ENCODE results near the gene GNAL. TPM values are rescaled to one million over a fixed set of nuclear protein-coding genes. Genes with fewer than 3 reads are reported as not detected.

Gene GNAL
- total RNA-seq, 1 experiment from 2014 or later = 0.44 TPM

DNA sequence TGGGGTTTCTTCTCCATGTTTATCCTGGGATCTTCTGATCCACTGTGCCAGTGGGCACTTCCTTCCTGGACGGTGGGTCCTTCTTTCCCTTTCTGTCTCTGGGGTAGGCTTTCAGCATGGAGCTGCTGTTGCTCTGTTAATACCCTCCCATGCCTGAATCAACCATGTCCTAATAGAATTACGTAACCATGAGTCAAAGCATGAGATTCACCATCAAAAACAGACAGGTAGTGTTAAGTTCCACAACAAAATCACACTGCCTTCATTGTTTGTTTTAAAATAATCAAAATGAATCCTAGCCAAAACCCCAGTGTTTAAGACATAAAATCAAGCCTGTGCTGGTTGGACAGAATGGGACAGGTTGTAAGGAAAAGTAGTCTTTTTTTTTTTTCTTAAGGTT, 37.5 kb downstream of the GNAL start:
- DNase-seq (ENCODE audit: low read depth, low spot score) (no peak), ATAC-seq (no peak)
- TF ChIP-seq SIN3A (IDR thresholded peaks at IDR 0.05; ENCODE audit: borderline replicate concordance, insufficient read depth, low read depth, low read length) = no peak
- no peak for TF ChIP-seq POLR2AphosphoS5 (IDR thresholded peaks at IDR 0.05; ENCODE audit: low read depth, low read length)
- TF ChIP-seq TCF7L2 (IDR thresholded peaks at IDR 0.05; ENCODE audit: low read depth, low read length) = no peak
- TF ChIP-seq, protein P1, sequence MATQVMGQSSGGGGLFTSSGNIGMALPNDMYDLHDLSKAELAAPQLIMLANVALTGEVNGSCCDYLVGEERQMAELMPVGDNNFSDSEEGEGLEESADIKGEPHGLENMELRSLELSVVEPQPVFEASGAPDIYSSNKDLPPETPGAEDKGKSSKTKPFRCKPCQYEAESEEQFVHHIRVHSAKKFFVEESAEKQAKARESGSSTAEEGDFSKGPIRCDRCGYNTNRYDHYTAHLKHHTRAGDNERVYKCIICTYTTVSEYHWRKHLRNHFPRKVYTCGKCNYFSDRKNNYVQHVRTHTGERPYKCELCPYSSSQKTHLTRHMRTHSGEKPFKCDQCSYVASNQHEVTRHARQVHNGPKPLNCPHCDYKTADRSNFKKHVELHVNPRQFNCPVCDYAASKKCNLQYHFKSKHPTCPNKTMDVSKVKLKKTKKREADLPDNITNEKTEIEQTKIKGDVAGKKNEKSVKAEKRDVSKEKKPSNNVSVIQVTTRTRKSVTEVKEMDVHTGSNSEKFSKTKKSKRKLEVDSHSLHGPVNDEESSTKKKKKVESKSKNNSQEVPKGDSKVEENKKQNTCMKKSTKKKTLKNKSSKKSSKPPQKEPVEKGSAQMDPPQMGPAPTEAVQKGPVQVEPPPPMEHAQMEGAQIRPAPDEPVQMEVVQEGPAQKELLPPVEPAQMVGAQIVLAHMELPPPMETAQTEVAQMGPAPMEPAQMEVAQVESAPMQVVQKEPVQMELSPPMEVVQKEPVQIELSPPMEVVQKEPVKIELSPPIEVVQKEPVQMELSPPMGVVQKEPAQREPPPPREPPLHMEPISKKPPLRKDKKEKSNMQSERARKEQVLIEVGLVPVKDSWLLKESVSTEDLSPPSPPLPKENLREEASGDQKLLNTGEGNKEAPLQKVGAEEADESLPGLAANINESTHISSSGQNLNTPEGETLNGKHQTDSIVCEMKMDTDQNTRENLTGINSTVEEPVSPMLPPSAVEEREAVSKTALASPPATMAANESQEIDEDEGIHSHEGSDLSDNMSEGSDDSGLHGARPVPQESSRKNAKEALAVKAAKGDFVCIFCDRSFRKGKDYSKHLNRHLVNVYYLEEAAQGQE (IDR thresholded peaks at IDR 0.05; ENCODE audit: insufficient read depth in 1 of 2, low read depth in 2 of 2, low read length in 1 of 2) = no peak
- TF ChIP-seq, protein P2, sequence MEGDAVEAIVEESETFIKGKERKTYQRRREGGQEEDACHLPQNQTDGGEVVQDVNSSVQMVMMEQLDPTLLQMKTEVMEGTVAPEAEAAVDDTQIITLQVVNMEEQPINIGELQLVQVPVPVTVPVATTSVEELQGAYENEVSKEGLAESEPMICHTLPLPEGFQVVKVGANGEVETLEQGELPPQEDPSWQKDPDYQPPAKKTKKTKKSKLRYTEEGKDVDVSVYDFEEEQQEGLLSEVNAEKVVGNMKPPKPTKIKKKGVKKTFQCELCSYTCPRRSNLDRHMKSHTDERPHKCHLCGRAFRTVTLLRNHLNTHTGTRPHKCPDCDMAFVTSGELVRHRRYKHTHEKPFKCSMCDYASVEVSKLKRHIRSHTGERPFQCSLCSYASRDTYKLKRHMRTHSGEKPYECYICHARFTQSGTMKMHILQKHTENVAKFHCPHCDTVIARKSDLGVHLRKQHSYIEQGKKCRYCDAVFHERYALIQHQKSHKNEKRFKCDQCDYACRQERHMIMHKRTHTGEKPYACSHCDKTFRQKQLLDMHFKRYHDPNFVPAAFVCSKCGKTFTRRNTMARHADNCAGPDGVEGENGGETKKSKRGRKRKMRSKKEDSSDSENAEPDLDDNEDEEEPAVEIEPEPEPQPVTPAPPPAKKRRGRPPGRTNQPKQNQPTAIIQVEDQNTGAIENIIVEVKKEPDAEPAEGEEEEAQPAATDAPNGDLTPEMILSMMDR (IDR thresholded peaks at IDR 0.05) = no peak
- H3K27me3 ChIP-seq (ENCODE audit: control insufficient read depth, insufficient read depth, low read length) = peaks cover 5% of the 10 kb centered on the region
- no peaks in the 10 kb centered on the region for H3K9me3 ChIP-seq (ENCODE audit: control insufficient read depth, insufficient read depth, low read depth, low read length)
- H3K4me1 ChIP-seq (ENCODE audit: control insufficient read depth, insufficient read depth, low read length) = no peaks in the 10 kb centered on the region
- no TSS peak for BruUV-seq (replicated peaks)
- H3K36me3 ChIP-seq (ENCODE audit: control insufficient read depth, insufficient read depth, low read length) = no peaks in the 10 kb centered on the region
- H3K27ac ChIP-seq (ENCODE audit: low read length) = no peak overlapping the region
- POLR2A ChIA-PET = no interaction called here
- no peak overlapping the region for H3K4me3 ChIP-seq (ENCODE audit: low read depth in 2 of 2, low read length in 2 of 2)
- CTCF ChIA-PET = interaction anchor here (0.6 kb wide), 2 partner anchors 71 to 144 kb away, joined by 4 to 6 read pairs; no protein-coding TSS in a partner anchor
- in situ Hi-C loops (cut with HindIII; ENCODE audit: low pct_unique_long_range_greater_than_20kb, low sequenced_read_pairs) = no loop called here
- intact Hi-C loops (cut with micrococcal nuclease; ENCODE audit: unreplicated experiment) = loop anchor here (5.0 kb wide), 1 partner anchor 69 kb away; no protein-coding TSS in a partner anchor

DNA sequence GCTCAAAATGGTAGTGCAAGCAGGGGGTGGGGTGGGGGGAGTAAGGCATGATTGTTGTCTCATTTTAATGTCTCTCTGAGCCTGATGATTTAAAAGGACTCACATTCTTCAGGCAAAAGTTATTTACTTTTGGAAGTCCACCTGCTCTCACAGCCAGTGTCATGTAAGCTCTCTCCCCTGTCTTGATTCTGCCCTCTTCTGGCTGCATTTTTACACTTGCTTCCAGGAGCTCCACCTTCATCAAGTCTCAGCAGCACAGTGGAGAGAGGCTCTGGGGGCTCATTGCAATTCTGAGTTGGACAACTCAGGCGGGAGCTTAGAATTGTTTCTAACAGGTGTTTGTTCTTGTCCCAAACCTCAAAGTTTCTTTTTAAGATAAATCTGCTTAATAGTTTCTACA, 39.2 kb downstream of the GNAL start:
- Histone ChIP-seq H3K9me3 (ENCODE audit: control insufficient read depth, insufficient read depth, low read depth, low read length) (no peaks in the 10 kb centered on the region), H3K4me1 (ENCODE audit: control insufficient read depth, insufficient read depth, low read length) (no peaks in the 10 kb centered on the region; the same call in 1 of the 2 replicates), H3K4me3 (ENCODE audit: low read depth in 2 of 2, low read length in 2 of 2) (no peak overlapping the region), H3K27ac (ENCODE audit: low read length) (no peak overlapping the region), H3K27me3 (ENCODE audit: control insufficient read depth, insufficient read depth, low read length) (peaks cover 14% of the 10 kb centered on the region), H3K36me3 (ENCODE audit: control insufficient read depth, insufficient read depth, low read length) (no peaks in the 10 kb centered on the region)
- POLR2A ChIA-PET = no interaction called here
- CTCF ChIA-PET = interaction anchor here (0.7 to 1.0 kb wide), 3 partner anchors 12 to 73 kb away, joined by 4 to 6 read pairs (median 4); no protein-coding TSS in a partner anchor
- TF ChIP-seq, protein P1 (IDR thresholded peaks at IDR 0.05; ENCODE audit: insufficient read depth in 1 of 2, low read depth in 2 of 2, low read length in 1 of 2) = no peak
- TF ChIP-seq TCF7L2 (IDR thresholded peaks at IDR 0.05; ENCODE audit: low read depth, low read length) = no peak
- TF ChIP-seq, protein P2 (IDR thresholded peaks at IDR 0.05) = peak; percentile 60
- DNase-seq (ENCODE audit: low read depth, low spot score) (no peak), ATAC-seq (no peak)
- intact Hi-C loops (cut with micrococcal nuclease; ENCODE audit: unreplicated experiment) (loop anchor here (5.0 kb wide), 1 partner anchor 71 kb away; no protein-coding TSS in a partner anchor), in situ Hi-C loops (cut with HindIII; ENCODE audit: low pct_unique_long_range_greater_than_20kb, low sequenced_read_pairs) (no loop called here)
- BruUV-seq (replicated peaks) = no TSS peak

Data from Panc1 (cell line).